Sigmoid colon (tissue), 4 donors: ENCODE results near the gene DTYMK.
A peak's percentile ranks its signal among the peaks of the same experiment; 100 is the strongest.

ENCODE experiments used
- EP300 ChIP-seq, 4 donors: sonication (generic); formaldehyde crosslinking; IDR thresholded peaks; one replicate each; pipeline ENCODE4 v1.6.1; 2017; ENCODE audit warnings: antibody characterized with exemption in 4 of 4
- POLR2AphosphoS5 ChIP-seq, 4 donors: sonication (generic); formaldehyde crosslinking; IDR thresholded peaks; one replicate each; pipeline ENCODE4 v1.6.1; 2017; ENCODE audit warnings: antibody characterized with exemption in 4 of 4
- TF ChIP-seq, protein P1 (sequence below), 4 experiments: fragments of 450-650 bp in 3 of 4; fragments of 200-600 bp in 1 of 4; IDR thresholded peaks; one replicate each; pipeline ENCODE4 v1.5.1; 2016 to 2019; ENCODE audit warnings: antibody characterized with exemption in 4 of 4, mild to moderate bottlenecking in 3 of 4, moderate library complexity in 2 of 4

DNA sequence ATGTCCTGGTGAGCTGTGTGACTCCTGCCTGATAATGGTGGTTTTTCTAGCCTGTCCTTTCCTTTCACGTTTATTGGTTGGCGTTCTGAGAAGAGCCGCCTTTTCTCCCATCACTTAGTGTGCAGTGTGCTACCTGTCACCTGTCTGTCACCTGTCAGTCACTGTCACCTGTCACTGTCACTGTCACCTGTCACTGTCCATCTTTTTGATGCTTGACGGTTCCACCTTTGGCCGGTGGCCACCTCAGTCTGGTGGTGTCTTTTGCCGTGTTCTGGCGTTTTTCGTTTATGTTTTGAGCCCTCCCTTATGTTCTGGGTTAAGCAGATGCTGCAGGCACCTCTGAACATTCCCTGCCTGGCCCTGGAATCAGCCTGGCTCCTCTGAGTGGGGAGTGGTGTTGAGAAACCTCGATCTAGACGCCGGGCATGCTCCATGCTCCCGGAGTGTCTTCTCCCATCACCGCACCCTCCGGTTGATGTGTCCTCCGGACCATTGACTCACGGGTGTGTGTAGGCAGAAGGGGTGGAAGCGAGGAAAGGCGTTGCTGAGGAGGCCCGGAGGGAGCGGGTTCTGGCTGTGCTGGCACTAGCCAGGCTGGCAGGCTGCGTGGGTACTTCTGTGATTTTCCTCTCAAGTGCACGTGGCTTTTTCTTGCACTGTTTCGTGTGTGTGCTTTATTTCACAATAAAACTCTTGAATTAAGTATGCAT lies 20.7 kb downstream of the DTYMK start:
- no peak for TF ChIP-seq EP300 (IDR thresholded peaks at IDR 0.05)
- TF ChIP-seq, protein P1, sequence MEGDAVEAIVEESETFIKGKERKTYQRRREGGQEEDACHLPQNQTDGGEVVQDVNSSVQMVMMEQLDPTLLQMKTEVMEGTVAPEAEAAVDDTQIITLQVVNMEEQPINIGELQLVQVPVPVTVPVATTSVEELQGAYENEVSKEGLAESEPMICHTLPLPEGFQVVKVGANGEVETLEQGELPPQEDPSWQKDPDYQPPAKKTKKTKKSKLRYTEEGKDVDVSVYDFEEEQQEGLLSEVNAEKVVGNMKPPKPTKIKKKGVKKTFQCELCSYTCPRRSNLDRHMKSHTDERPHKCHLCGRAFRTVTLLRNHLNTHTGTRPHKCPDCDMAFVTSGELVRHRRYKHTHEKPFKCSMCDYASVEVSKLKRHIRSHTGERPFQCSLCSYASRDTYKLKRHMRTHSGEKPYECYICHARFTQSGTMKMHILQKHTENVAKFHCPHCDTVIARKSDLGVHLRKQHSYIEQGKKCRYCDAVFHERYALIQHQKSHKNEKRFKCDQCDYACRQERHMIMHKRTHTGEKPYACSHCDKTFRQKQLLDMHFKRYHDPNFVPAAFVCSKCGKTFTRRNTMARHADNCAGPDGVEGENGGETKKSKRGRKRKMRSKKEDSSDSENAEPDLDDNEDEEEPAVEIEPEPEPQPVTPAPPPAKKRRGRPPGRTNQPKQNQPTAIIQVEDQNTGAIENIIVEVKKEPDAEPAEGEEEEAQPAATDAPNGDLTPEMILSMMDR (IDR thresholded peaks at IDR 0.05), result no peak
- TF ChIP-seq POLR2AphosphoS5 (IDR thresholded peaks at IDR 0.05), result peak in 1 of 4 donors; percentile 22
